Measurements from ENCODE around the gene IQCM. TPM values are rescaled to one million over a fixed set of nuclear protein-coding genes. Genes with fewer than 3 reads are reported as not detected.

Gene IQCM
- total and polyA plus RNA-seq, 10 donors = not detected

DNA sequence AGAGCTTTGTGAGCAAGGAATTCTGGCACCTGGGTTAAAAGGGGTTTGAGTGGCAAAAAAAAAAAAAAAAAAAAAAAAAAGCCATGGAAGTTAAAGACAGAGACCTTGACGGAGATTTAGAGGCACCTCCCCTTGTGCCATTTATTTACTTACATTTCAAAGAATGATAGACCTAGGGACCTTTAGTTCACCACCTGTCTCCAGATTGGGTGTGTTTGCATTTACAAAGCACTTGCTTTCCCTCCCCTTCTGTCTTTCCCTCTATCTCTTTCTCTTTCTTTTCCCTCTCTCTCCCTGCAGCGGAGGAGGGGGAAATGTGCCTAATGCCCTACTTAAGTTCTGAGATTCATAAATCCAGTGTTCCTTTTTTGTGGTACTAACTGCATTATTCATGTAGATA lies 116.0 kb downstream of the IQCM start:
- Histone ChIP-seq H3K4me1 (no peaks in the 10 kb centered on the region), H3K27ac (no peak overlapping the region), H3K9me3 (peaks cover 0 to 2% (median 0%) of the 10 kb centered on the region in 8 donors), H3K36me3 (no peaks in the 10 kb centered on the region), H3K27me3 (replicated peaks in 1 of 7) (no peaks in the 10 kb centered on the region), H3K4me3 (no peak overlapping the region)
- intact Hi-C loops (cut with DNase I; ENCODE audit: low total_unique reads) = no loop called here
- DNase-seq = no peak
- 60 to 75% (median 71%) methylated on average over 2 of the region's 2 CpGs for WGBS, 5 donors
- TF ChIP-seq CTCF (IDR thresholded peaks at IDR 0.05 in 8 of 11, conservative IDR thresholded peaks at IDR 0.05 in 3 of 11) (no peak), POLR2A (IDR thresholded peaks at IDR 0.05) (no peak), POLR2AphosphoS5 (IDR thresholded peaks at IDR 0.05) (no peak)

- H3K27ac ChIP-seq = no peak overlapping the region
- no peaks in the 10 kb centered on the region for H3K4me1 ChIP-seq
- H3K36me3 ChIP-seq = no peaks in the 10 kb centered on the region
- no peak for DNase-seq
- H3K9me3 ChIP-seq = peaks cover 0 to 8% (median 0%) of the 10 kb centered on the region in 8 donors
- H3K4me3 ChIP-seq = no peak overlapping the region
- TF ChIP-seq POLR2A (IDR thresholded peaks at IDR 0.05) (no peak), POLR2AphosphoS5 (IDR thresholded peaks at IDR 0.05) (no peak), CTCF (IDR thresholded peaks at IDR 0.05 in 8 of 11, conservative IDR thresholded peaks at IDR 0.05 in 3 of 11) (no peak)
- 73 to 85% (median 78%) methylated on average over 3 of the region's 3 CpGs for WGBS, 5 donors
- H3K27me3 ChIP-seq (replicated peaks in 1 of 7) = no peaks in the 10 kb centered on the region
- intact Hi-C loops (cut with DNase I; ENCODE audit: low total_unique reads) = no loop called here
Measured at GRCh38 chr4:149690726-149691125, 124.9 kb downstream of the IQCM start.

DNA sequence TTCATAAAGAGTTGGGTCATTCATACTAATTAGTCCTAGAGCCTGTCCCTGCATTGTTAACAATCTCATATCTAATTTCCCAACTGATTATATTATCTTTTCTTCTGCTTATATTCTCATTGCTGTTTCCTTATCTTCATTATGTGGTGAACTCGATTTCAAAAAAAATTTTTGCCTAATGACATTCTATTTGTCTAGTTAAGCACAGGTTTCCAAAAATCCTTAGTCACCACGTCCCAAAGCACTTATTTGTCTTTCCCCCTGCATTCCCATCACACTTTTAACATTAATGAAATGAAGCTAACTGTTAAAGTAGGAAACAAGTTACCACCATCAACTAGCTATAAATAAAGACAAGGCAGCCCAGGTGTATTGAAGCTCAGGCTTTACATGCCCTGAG lies 131.1 kb downstream of the IQCM start:
- intact Hi-C loops (cut with DNase I; ENCODE audit: low total_unique reads) = no loop called here

GRCh38 chr4:149676076-149676475 lies 139.6 kb downstream of the IQCM start:
- no peak for TF ChIP-seq POLR2A (IDR thresholded peaks at IDR 0.05)
- no peak for TF ChIP-seq CTCF (IDR thresholded peaks at IDR 0.05 in 8 of 11, conservative IDR thresholded peaks at IDR 0.05 in 3 of 11)
- TF ChIP-seq POLR2AphosphoS5 (IDR thresholded peaks at IDR 0.05) = no peak
- no peak overlapping the region for H3K4me3 ChIP-seq
- no peaks in the 10 kb centered on the region for H3K4me1 ChIP-seq
- no peak for DNase-seq
- 45 to 57% (median 49%) methylated on average over 3 of the region's 3 CpGs for WGBS, 5 donors
- H3K36me3 ChIP-seq = no peaks in the 10 kb centered on the region
- H3K9me3 ChIP-seq = peaks cover 5 to 50% (median 25%) of the 10 kb centered on the region in 8 donors
- intact Hi-C loops (cut with DNase I; ENCODE audit: low total_unique reads) = no loop called here
- no peaks in the 10 kb centered on the region for H3K27me3 ChIP-seq (replicated peaks in 1 of 7)
- H3K27ac ChIP-seq = no peak overlapping the region

More for the DNA sequence above, 131.1 kb downstream of the IQCM start:
- Histone ChIP-seq H3K9me3 (peaks cover 0 to 8% (median 0%) of the 10 kb centered on the region in 8 donors), H3K27ac (no peak overlapping the region), H3K27me3 (replicated peaks in 1 of 7) (no peaks in the 10 kb centered on the region), H3K36me3 (no peaks in the 10 kb centered on the region), H3K4me1 (no peaks in the 10 kb centered on the region), H3K4me3 (no peak overlapping the region)
- no peak for DNase-seq
- TF ChIP-seq POLR2AphosphoS5 (IDR thresholded peaks at IDR 0.05) (no peak), CTCF (IDR thresholded peaks at IDR 0.05 in 8 of 11, conservative IDR thresholded peaks at IDR 0.05 in 3 of 11) (no peak), POLR2A (IDR thresholded peaks at IDR 0.05) (no peak)
- 52 to 72% (median 56%) methylated on average over 2 of the region's 2 CpGs for WGBS, 5 donors

All from spleen (tissue), 11 donors.